ENCODE data around the gene SNAP29.
"Not testable (repeated sequence)": the region's sequence is repeated elsewhere in the genome, so short reads cannot be mapped to it uniquely, and the experiment has no call there.

The SNAP29 gene

DNA sequence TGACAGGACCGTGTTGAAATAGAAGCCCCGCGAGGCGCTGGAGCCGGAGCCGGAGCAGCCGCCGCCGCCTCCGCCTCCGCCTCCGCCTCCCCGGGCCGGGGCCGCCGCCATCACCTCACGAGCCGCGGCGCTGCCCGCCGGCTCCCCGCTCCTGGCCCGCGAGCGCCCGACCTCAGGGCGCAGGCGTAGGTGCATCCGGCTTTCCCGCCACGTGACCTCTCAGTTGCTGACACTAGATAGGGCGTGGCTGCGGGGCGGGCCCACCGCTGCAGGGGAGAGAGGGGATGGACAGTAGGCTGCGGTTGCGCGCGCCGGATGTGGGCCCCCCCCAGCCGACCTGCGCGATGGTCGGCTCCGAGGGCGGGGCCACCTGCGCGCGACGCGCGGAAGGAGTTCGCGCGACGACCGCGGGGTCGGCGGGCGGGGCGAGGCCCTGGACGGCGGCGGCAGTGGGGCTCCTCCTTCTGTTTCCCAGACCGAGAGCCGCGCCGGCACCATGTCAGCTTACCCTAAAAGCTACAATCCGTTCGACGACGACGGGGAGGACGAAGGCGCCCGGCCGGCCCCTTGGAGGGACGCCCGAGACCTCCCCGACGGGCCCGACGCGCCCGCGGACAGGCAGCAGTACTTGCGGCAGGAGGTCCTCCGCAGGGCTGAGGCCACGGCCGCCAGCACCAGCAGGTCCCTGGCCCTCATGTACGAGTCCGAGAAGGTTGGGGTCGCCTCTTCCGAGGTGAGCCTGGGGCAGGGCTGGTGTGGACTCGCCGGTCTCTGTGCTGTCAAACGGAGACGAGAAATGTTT is at the start of gene SNAP29, which contains the start of gene PI4KA:
SNAP29 (plus strand) TSS at position 393 of the 802 bp plus-strand sequence; CDS start at position 497, 104 bp downstream.
PI4KA (minus strand) TSS at position 197 of the 802 bp plus-strand sequence; CDS start at position 111, 86 bp downstream.
- DNase-seq (ENCODE audit: low read depth): peak; percentile 97

DNA sequence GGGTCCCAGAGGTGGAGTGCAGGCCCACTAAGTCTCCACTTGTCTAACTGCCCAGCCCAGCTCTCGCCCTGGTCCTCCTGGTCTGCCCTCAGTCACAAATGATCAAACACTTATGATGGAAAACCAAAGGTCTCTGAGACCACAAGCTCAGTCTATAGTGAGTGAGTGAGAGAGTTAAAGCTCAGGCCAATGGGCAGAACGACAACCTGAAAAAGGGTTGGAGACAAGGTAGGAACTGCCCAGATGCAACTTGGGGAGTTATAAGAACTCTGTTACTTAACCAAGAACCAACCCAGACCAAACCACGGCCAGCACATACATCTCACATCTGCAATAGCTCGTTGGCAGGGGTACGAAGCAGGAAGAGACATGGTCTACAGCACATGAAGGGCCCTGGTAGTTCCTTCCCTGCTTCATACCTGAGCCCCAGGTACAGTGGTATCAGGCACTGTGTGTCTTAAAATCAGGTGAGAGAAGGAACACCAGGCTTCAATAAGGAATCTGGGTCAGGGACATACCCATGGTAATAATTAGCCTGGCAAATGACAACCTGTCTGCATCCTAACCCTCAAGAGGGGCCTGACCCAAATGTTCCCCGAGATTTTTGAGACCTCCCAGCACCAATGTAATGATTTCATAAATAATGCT is 49.1 kb upstream of the SNAP29 start:
- no peak for DNase-seq (ENCODE audit: low read depth)

DNA sequence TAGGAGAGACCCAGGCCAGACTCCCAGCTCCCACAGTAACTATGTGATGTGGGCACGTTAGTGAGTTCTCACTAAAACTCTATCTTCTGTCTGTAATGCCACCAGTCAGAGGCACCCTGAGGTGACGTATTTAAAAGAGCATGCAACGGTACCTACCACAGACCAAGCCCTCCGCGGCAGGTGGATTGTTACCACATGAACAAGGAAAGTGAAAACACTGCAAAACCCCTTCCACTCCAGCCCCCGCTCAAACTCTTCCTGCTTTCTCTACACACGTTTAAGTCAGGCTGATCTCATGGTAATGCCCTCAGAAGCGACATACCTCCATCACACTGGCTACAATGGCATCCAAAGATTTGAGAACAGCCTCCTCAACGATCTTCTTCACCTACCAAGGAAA is 48.2 kb upstream of the SNAP29 start:
- DNase-seq (ENCODE audit: low read depth): no peak

DNA sequence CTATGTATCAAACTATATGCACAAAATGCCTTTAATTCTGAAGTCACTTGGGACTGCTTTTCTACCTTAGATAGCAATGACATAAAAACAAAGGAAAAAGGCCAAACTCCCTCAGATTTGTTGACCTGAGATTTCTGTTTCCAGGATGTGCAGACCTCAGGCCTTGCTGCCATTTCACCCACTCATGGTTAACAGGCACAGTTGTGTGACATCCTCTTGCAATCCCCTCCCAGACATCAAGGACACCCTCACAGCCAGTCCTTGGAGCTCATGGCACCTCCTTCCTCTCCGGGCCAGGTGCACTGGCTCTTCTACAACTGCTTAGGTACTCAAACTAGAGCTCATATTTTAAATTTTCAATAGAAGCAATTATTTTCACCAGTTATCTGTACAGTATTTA is 47.6 kb upstream of the SNAP29 start:
- no peak for DNase-seq (ENCODE audit: low read depth)

DNA sequence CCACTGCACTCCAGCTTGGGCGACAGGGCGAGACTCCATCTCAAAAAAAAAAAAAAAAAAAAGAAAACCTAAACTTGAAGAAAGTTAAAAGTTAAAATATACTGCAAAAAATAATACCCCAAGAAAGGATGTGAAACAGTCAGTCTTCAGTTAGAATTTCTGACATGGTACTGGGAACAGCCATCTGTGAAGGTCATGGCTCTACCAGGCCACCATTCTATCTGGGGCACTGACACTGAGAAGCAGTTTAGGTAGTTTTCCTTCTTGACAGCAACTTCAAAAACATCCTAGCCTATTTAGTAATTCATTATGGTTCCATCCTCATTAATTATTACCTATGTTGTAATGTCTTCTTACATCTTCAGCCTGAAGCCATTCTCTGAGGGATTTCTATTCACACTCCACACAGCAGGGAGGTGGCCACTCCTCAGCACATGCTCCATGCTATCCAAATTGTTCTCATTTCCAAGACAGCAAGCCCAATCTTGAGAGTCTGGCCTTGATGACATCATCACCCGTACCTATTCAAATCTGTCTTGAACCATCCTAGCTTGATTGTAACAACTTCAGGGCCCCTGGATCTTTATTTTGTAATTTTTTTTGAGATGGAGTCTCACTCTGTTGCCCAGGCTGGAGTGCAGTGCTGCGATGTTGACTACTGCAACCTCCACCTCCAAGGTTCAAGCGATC is 46.7 kb upstream of the SNAP29 start:
- DNase-seq (ENCODE audit: low read depth): no peak

DNA sequence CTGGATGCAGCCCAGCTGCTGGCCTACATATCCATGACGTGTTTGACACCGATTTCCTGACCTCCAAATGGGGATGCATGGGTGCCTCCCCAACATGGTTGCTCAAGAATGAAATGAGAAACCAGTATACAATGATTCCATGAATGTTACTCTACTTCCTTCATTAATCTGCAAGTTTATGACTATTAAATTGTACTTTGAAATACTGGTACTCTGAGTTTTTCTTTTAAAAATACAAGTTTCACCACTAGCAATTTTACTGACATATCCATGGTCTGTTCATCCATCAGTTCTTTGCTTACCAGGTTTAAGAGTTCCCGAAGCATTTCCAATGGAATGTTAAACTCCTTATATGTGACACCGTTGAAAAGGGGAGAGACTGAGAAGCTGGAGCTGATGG is 45.8 kb upstream of the SNAP29 start:
- DNase-seq (ENCODE audit: low read depth): no peak

DNA sequence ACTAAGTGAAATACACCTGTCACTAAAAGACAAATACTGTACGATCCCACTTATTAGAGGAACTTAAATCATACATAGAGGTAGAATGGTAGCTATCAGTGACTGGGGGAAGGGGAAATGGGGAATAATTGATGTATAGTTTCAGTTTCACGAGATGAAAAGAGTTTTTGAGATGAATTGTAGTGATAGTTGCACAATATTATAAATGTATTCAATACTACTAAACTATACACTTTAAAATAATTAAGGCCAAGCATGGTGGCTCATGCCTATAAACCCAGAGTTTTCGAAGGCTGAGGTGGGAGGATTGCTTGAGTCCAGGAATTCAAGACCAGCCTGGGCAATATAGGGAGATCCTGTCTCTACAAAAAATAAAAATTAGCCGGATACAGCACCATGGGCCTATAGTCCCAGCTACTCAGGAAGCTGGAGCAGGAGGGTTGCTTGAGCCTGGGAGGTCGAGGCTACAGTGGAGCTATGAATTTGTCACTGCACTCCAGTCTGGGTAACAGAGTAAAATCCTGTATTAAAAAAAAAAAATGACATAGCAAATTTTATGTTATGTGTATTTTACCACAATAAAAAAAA is 44.5 kb upstream of the SNAP29 start:
- DNase-seq (ENCODE audit: low read depth): no peak

DNA sequence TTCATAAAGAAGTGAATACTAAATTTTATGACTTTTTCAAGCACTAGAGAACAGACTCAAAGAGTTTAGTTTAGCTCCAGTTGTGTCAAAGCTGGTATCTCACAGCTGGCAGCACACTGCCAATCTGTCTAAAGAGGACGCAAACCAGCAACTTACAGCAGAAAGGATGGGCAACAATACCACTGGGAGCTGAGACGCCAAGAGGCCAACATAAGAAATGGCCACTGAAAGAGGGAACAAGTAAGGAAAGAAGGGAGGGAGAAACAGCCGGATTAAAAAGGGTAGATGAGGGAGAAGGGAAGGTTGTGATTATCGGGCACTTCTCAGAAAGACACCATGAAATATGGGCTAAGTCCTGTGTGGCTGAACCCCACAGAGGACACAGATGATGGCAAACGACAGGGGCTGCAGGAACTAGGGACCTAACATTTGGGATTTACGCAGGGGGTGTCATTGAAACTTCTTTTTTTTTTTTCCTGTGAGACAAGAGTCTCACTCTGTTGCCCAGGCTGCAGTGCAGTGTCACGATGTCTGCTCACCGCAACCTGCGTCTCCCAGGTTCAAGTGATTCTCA is 43.2 kb upstream of the SNAP29 start:
- DNase-seq (ENCODE audit: low read depth): no peak

DNA sequence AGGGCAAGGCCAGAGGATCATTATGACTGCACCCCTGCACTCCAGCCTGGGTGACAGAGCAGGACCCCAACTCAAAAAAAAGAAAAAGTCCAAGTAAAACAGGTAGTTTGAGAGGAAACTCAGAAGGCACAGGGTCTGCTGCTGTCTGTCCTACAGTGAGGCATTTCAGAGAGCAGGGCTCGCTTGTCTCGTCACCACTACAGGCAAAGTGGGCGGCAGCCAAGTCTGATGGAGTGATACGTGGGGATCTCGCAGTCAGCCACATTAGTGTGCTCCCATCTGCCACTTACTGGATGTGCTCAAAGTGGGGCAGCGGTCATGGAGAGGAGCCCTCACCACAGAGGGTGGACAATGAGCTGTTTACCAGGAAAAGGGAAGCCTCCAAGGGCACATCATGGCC is 42.2 kb upstream of the SNAP29 start:
- no peak for DNase-seq (ENCODE audit: low read depth)

DNA sequence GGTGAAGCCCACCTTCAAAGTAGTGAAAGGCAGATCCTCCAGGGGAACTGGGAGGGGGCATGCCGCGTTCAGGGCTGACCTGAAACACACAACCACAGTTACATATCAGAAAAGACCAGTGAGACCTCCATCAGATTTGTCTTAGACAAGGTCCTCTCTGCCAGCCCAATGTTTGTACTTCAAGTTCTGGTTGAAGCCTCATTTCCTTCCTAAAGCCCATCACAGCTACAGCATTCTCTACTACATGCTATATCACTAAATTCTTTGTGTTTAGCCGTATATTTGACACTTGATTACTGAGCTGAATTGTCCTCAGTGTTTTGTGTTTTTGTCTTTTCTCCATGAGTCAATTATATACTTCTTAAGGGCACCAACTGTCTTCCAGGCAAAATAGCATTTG is 40.3 kb upstream of the SNAP29 start:
- no peak for DNase-seq (ENCODE audit: low read depth)

DNA sequence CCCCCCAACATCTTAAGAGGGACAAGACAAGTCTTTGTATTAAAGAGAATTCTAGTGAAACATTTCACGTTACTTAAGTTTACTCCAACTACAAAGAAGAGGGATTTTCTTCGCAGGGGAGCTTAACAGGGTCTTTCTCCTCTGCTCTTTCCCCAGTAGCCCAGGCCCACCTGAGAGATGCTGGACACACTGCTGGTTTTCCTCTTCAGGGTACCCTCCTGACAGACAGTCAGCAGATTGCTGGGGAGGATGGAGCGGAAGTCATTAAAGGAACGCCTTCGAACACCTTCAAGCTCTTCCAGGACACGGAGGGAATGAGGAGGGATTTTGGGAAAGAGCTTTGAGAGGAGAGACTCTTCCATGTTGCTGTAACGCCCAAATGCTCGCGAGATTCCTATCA is 39.3 kb upstream of the SNAP29 start:
- DNase-seq (ENCODE audit: low read depth): no peak

DNA sequence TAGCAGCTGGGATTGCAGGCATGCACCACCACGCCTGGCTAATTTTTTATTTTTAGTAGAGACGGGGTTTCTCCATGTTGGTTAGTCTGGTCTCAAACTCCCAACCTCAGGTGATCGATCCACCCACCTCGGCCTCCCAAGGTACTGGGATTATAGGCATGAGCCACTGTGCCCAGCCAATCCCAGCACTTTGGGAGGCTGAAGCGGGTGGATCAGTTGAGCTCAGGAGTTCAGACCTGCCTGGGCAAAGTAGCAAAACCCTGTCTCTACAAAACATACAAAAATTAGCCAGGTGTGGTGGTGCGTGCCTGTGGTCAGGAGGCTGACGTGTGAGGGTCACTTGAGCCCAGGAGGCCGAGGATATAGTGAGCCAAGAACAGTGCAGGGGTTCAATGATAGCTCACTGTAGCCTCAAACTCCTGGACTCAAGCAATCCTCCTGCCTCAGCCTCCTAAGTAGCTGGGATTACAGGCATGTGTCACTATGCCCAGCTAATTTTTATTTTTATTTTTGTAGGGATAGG is 37.0 kb upstream of the SNAP29 start:
- not testable (repeated sequence) for DNase-seq (ENCODE audit: low read depth)

DNA sequence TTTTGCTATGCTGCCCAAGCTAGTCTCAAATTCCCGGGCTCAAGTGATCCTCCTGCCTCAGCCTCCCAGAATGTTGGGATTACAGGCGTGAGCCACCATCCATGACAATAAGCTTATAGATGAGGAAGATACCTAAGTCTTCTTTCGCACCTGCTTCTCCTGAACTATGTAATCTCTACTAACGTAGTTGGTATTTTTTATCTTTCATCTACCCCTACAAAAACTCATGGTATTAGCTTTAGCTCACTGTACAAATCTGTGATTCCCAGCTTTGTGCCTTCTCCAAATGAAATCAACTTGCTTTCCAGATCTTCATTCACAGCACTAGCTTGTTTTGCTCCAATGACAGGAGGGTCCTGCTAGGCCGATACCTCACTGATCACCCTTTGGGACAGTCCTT is 36.6 kb upstream of the SNAP29 start:
- no peak for DNase-seq (ENCODE audit: low read depth)

DNA sequence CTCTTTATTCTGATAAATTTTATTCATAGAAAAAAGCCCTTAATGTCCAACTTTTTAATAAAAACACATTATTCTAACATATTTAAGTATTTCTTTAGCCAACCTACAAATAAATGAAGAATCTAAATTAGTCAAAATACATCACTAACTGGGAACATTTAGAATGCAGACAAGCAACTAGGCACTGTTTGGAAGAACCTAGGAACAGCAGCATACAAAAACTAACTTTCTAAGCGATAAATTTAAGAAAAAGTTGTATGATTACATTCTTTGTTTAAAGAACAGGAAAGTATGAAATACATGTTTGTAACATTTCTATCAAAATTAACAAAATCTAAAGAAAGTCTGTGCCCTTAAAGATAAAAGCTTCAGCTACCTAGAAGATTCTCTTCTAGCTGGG is 35.5 kb upstream of the SNAP29 start:
- DNase-seq (ENCODE audit: low read depth): no peak

DNA sequence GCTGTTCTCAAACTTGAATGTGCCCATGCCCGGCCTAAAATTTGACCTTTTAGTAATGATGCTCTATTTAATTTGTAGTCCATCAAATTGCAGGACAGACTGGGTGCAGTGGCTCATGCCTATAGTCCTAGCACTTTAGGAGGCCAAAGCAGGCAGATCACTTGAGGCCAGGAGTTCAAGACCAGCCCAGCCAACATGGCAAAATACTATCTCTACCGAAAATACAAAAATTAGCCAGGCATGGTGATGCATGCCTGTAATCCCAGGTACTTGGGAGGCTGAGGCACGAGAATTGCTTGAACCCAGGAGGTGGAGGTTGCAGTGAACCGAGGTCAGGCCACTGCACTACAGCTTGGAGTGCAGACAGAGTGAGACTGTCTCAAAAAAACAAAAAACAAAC is 33.6 kb upstream of the SNAP29 start:
- not testable (repeated sequence) for DNase-seq (ENCODE audit: low read depth)

DNA sequence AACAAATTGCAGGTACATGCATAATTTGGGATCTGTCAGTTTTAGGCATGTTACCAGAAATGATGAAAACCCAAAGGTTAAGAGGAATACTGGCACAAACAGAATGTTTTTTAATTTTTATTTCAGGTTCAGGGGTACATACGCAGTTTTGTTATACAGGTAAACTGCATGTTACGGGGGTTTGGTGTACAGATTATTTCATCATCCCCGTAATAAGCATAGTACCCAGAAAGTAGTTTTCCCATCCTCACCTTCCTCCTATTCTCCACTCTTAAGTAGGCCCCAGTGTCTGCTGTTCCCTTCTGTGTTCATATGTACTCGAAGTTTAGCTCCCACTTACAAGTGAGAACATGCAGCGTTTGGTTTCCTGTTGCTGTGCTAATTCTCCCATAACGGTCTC is 33.2 kb upstream of the SNAP29 start:
- no peak for DNase-seq (ENCODE audit: low read depth)

DNA sequence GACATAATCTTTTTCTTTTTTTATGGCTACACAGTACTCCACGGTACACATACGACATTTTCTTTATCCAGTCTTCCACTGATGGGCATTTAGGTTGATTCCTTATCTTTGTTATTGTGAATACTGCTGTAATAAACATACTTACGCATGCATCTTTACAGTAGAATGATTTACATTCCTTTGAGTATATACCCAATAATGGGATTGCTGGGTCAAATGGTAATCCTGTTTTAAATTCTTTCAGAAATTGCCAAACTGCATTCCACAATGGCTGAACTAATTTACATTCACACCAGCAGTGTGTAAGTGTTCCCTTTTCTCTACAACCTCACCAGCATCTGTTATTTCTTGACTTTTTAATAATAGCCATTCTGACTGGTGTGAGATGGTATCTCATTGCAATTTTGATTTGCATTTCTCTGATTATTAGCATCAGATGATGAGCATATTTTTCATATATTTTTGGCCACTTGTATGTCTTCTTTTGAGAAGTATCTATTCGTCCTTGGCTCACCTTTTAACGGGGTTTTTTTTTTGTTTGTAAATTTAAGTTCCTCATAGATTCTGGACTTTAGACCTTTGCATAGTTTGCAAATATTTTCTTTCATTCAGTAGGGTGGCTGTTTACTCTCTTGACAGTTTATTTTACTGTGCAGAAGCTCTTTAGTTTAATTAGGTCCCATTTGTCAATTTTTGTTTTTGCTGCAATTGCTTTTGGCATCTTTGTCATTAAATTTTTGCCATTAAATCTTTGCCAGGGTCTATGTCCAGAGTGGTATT is 32.2 kb upstream of the SNAP29 start:
- not testable (repeated sequence) for DNase-seq (ENCODE audit: low read depth)

DNA sequence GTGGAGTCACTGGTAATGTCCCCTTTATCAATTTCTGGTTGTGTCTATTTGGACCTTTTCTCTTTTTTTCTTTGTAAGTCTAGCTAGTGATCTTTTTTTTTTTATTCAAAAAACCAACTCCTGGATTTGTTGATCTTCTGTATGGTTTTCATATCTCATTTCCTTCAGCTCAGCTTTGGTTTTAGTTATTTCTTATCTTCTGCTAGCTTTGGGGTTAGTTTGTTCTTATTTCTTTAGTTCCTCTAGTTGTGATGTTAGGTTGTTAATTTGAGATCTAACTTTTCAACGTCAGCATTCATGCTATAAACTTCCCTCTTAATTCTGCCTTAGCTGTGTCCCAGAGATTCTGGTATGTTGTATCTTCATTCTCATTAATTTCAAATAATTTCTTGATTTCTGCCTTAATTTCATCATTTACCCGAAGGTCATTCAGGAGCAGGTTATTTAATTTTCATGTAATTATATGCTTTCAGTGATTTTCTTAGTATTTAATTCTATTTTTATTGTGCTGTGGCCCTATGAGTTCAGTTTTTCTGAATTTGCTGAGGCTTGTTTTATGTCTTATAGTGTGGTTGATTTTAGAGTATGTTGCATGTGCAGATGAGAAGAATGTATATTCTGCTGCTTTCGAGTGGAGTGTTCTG is 29.2 kb upstream of the SNAP29 start:
- no peak for DNase-seq (ENCODE audit: low read depth)

DNA sequence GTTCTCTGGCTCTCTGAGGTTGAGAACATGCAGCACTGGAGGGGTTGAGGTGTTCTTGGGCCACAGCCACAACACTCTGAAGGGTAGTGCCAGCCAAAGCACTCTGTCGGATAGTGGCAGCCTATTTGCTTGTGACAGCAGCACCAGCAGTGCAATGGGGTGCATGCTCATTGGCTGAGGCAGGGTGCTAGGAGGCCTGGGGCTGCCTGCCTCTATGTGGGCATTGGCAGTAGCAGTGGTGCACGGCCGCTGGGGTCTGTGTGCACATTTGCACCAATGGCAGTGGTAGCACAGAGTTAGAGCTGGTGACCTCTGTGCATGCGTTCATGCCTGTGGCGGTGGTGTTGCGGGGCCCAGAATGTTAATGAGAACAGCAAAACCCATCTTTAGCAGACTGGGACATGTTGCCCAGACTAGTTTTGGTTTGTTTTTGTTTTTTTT is 25.6 kb upstream of the SNAP29 start:
- DNase-seq (ENCODE audit: low read depth): no peak

DNA sequence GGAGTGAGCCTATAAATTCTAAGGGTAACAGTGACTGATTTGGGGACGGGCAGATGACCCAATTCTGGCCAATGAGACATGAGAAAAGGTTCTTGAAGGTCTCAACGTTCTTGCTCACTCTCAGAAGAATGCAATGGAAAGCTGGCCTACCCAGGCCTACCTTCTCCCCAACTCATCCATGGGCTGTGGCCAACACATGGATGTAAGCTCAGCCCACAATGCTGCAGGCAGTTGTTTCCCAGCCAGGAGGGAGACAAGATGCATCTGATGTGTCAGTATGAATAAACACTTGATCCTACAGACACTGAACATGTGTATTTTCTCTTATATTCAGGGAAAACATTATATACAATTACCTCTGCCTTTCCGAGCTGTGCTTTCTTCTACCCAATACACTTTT is 24.6 kb upstream of the SNAP29 start:
- no peak for DNase-seq (ENCODE audit: low read depth)

DNA sequence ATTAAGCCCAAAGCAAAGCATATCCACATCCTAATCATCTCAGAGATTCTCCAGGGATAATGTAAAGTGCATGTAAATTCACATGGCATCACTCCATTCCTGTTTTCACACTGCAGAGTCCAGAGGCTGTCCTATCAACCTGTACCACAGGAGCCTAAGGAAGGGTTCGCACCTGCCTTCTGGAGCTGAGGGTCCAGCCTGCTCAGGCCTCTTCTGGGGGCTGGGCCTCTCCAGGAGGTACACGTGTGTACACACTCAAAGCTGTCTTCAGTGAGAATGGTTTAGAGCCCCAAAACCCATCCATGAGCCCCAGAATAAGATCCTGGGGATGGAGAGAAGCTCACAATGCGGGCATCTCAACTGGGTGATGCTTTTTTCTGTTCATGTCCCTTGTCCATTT is 24.1 kb upstream of the SNAP29 start:
- DNase-seq (ENCODE audit: low read depth): no peak
